ENCODE measurements around the gene SH3GL2.

The SH3GL2 gene

GRCh38 chr9:17578911-17579793 lies at the start of gene SH3GL2:
TSS of gene SH3GL2 (plus strand) at chr9:17579066.
- DNase-seq: no peak

DNA sequence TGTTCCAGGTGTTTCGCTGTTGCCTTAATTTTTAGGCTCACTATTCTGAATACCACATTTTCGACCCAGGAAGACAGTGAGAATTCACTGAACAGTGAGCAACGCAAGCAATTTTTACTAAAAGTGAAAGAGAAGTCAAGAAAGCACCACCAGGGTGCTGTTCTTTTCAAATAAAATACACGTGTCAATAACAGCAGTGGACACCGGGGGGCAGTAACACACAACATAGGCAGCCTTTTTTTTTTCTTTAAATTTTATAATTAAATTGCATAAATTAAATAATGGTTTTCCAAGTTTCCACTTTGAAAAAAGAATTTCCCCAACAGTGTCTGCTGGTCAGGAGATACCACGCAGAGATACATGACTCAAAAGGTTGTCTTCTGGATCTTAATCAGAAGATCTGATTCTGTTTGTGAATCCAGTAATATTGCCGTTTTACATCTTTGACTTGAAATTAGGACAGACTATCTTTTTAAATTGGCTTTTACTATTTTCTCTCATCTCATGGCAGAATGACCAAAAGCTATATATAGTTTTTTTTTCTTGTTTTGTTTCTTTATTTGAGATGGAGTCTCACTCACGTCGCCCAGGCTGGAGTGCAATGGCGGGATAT lies 47.1 kb upstream of the SH3GL2 start:
- peak; percentile 12 for DNase-seq

GRCh38 chr9:17532461-17532860 lies 46.4 kb upstream of the SH3GL2 start:
- no peak for DNase-seq

GRCh38 chr9:17535176-17535575 lies 43.7 kb upstream of the SH3GL2 start:
- no peak for DNase-seq

GRCh38 chr9:17536027-17536426 lies 42.8 kb upstream of the SH3GL2 start:
- no peak for DNase-seq

GRCh38 chr9:17551023-17551422 lies 27.8 kb upstream of the SH3GL2 start:
- DNase-seq: no peak

- DNase-seq: no peak
Measured at GRCh38 chr9:17555362-17556054, 23.4 kb upstream of the SH3GL2 start.

DNA sequence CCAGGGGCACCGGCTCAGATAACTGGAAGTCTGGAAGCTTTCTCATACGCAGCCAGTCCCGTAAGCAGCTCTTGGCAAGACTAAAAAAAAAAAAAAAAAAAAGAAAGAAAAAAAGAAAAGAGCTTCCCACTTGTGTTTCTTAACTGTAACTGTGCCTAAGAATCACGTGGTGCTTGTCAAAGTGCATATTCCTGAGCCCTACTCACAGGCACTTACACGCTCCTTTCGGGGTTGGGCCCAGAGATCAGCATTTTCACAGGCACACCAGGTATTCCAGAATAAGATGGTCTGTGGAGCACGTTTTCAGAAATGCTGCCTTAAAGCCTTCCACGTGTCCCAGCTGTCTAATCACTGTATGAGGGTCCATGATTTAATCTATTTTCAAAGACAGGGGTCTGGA lies 22.6 kb upstream of the SH3GL2 start:
- no peak for DNase-seq

DNA sequence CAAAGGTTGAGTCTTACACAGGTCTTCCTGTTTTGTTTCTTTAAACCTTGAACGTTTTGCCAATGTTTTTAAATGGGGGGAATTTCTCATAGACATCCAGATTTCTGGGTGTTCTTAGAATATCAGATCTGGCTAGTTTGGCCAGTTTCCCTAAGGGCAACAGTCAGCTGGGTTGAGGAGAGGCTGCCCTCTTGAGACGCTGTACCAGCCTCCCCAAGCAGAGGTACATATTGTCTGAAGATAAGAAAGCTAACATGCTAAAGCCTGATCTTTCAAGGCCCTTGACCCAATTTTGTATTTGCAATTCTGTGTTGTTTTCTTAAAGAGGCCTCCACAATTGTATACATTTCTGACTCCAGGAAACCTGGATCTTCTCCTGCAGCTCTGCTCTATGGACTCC lies 21.9 kb upstream of the SH3GL2 start:
- no peak for DNase-seq

DNA sequence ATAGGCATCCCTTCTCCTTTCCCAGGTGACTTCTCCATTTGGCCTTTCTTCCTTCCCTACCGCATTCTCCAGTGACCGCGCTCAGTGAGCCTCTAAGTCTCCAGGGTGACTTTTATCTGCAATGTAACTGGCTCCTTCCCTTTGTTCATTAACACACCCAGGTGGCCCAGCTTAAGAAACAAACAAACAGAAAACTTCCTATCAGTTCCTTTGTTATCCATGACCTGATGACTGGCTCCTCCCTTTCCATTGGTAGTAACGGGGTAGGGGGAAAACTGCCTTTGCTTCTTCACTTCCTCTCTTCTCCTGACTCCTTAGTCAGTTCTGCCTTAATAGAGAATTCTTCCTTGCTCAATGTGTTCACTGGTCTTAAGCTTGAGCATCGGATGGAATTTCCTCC lies 7.0 kb upstream of the SH3GL2 start:
- DNase-seq: no peak

DNA sequence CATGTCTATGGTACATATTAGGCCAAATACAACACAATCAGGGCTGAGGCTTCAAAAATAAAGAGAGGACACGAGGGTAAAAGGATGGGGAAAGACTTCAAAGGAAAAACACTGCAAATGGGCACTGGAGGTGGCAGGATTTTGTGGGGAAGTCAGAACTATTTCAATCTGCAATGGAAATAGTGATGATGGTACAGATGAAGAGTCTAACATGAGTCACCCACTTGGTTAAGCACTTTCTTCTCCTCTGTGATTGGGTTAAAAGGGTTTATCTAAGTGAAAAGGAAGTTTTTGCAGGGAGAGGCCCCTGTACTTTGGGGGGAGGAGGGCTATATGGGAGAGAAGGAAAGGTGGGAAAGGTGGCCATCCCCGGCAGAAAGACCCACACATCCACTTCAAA lies 4.5 kb upstream of the SH3GL2 start:
- DNase-seq: no peak

DNA sequence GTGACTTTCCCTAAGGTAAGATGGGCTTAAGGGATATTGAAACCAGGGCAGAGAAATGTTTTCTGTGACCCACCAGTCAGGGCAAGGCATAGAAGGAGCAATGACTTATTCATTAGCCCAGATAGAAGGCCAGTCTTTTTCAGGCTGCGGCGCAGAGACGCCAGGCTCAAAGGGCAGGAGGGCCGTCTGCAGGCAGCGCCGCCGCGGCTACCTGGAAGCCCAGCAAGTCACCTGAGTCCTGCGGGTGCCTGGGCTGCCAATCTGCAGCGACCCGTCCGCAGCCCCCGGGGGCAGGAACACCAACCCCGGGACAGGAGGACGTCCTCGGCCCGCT lies 322 bp upstream of the SH3GL2 start:
- DNase-seq: no peak

- DNase-seq: no peak
Measured at GRCh38 chr9:17580119-17580518, 1.3 kb downstream of the SH3GL2 start.

DNA sequence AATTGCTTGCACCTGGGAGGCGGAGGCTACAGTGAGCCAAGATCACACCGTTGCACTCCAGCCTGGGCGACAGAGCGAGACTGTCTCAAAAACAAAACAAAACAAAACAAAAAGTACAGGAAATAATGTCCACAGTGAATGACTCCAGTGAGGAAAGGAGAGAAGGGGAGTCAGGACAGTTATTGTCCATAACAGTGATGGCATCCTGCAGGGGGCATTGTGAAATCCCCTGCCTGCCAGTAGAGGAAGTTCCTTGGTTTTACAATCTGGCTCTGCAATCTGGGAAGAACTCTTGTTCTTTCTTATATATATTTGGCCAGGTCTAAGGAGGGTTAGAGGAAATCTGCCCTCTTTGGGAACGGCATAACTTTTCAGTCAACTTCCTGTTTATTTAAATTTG lies 8.2 kb downstream of the SH3GL2 start:
- no peak for DNase-seq

GRCh38 chr9:17588395-17588794 lies 9.5 kb downstream of the SH3GL2 start:
- no peak for DNase-seq

- DNase-seq: no peak
Measured at GRCh38 chr9:17588941-17589340, 10.1 kb downstream of the SH3GL2 start.

DNA sequence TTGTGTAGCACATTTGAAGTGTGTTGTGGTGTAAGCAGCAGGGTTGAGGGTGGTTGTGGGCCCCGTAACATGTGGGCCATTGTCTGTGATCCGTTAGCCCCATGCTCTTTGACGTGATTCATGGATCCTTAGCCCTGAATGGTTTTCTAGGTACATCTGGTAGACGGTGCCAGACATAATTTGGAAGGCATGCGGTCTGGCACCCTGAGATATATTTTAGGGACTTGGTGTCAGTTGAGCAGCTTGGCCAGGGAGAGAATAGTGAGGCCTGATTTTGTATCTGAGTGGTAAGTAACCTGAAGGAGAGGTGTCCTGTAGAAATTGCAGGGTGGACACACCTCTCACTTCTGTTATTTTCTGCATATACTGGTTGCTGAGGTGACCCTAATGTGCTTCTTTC lies 10.9 kb downstream of the SH3GL2 start:
- DNase-seq: no peak

- DNase-seq: no peak
Measured at GRCh38 chr9:17594961-17595360, 16.1 kb downstream of the SH3GL2 start.

GRCh38 chr9:17597977-17598376 lies 19.1 kb downstream of the SH3GL2 start:
- DNase-seq: no peak

DNA sequence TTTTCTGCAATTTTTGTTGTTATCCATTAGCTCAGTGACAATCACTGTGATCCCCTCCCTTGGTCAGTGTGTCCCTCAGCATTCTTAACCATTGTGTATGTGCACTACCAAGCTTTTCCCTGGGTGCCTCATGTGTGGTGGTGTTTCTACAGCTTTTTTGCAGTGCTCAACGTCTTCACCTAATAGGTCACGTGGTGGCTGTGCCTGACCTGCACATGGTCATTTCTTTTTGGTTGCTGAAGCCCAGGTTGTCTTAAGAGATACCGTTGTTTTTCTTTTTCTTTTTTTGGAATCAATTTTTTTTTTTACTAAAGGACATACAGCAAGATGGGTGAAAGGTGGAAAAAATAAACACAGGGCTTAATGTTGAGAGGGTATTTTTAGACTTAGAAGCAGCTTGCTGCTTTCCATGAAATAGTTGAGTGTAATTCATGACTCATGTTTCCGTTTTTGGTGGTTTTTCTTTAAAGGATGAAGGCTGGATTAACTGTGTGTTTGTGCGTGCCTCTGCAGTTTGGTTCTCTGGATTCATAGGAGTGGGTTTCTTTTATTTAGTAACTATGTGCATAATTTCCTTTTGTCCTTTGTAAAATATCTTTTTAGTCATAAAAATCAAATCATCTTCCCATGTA lies 22.2 kb downstream of the SH3GL2 start:
- DNase-seq: no peak

DNA sequence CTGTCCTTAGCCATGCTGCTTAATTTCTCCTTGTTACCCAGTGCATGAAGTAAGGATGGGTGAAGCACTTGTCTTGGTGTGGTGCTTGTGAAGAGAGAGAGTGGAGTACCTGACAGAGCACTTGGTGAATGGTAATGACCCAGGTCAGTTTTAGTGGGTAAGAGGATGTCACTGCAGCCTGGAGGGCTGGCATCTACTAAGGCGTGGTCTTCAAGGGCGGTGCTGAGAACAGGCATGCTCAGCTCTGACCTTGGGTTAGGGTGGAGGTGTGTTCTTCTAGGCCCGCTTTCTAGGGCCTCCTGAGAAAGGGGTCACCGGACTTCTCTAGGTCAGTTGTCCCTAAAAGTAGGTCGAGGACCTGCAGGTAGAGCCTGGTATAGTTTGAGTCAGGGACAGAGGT lies 25.7 kb downstream of the SH3GL2 start:
- no peak for DNase-seq

GRCh38 chr9:17609312-17610005 lies 30.6 kb downstream of the SH3GL2 start:
- no peak for DNase-seq

- DNase-seq: no peak
Measured at GRCh38 chr9:17611342-17611741, 32.5 kb downstream of the SH3GL2 start.

Measured in NCI-H226 (cell line).